ENCODE measurements around the gene PHLPP1. TPM values are rescaled to one million over a fixed set of nuclear protein-coding genes. Genes with fewer than 3 reads are reported as not detected.

PHLPP1 gene
- total RNA-seq, 6 experiments from 2014 or later: 8.6 to 19.3 (median 17.0) TPM

DNA sequence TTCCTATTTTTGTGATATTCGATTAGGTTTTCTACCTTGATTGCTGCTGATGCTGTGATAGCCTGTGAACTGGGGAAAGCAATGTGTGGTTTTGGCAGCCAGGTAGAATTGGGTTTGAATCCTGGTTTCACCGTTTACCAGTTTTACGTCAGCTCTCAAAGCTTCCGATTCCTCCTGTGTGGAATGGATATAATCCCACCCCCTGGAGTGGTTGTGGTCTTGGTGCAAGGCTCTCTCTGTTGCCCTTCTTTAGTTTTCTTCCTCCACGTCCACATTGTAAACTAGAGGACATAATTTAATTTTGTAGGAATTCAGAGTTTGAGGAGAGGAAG lies 45.0 kb downstream of the PHLPP1 start:
- Histone ChIP-seq H3K36me3 (no peaks in the 10 kb centered on the region), H3K9me3 (no peaks in the 10 kb centered on the region), H3K27ac (no peak overlapping the region), H3K27me3 (no peaks in the 10 kb centered on the region), H3K4me1 (peaks cover 0 to 10% (median 2%) of the 10 kb centered on the region in 4 donors), H3K4me3 (no peak overlapping the region)
- 79% methylated on average over 4 of the region's 5 CpGs for WGBS (ENCODE audit: insufficient coverage, low coverage, low lambda C conversion rate, missing lambda C conversion rate)
- TF ChIP-seq POLR2A (IDR thresholded peaks at IDR 0.05): no peak
- TF ChIP-seq, protein P1, sequence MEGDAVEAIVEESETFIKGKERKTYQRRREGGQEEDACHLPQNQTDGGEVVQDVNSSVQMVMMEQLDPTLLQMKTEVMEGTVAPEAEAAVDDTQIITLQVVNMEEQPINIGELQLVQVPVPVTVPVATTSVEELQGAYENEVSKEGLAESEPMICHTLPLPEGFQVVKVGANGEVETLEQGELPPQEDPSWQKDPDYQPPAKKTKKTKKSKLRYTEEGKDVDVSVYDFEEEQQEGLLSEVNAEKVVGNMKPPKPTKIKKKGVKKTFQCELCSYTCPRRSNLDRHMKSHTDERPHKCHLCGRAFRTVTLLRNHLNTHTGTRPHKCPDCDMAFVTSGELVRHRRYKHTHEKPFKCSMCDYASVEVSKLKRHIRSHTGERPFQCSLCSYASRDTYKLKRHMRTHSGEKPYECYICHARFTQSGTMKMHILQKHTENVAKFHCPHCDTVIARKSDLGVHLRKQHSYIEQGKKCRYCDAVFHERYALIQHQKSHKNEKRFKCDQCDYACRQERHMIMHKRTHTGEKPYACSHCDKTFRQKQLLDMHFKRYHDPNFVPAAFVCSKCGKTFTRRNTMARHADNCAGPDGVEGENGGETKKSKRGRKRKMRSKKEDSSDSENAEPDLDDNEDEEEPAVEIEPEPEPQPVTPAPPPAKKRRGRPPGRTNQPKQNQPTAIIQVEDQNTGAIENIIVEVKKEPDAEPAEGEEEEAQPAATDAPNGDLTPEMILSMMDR (IDR thresholded peaks at IDR 0.05): no peak
- no peak for DNase-seq
- intact Hi-C loops (cut with DNase I): no loop called here
- ATAC-seq: no peak

DNA sequence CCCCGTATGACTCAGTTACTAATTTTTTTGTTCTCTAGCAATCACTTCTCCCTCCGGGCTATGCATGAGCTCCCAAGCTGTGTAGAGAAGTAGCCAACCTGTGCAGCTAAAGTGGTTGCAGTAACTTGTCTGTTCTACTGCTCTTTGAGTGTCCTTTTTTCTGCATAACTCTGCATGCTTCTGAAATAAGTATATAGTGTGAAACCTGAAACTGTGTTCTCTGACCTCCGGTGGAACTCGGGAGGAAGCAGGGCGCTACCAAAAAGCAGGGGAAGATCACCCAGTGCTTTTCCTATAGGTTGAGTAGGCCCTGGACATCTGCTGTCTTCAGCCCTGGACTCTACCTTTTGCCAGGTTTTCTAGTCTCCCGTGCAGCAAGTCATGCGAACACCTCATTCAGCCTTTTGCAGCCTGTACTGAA lies 47.8 kb downstream of the PHLPP1 start:
- no peak overlapping the region for H3K4me3 ChIP-seq
- WGBS (ENCODE audit: insufficient coverage, low coverage, low lambda C conversion rate, missing lambda C conversion rate): 85% methylated on average over 5 of the region's 7 CpGs
- peaks cover 0 to 13% (median 5%) of the 10 kb centered on the region in 4 donors for H3K4me1 ChIP-seq
- no peak for ATAC-seq
- no peaks in the 10 kb centered on the region for H3K36me3 ChIP-seq
- intact Hi-C loops (cut with DNase I): no loop called here
- no peak for TF ChIP-seq POLR2A (IDR thresholded peaks at IDR 0.05)
- TF ChIP-seq, protein P1 (IDR thresholded peaks at IDR 0.05): no peak
- no peaks in the 10 kb centered on the region for H3K9me3 ChIP-seq
- no peak for DNase-seq
- no peak overlapping the region for H3K27ac ChIP-seq
- no peaks in the 10 kb centered on the region for H3K27me3 ChIP-seq

DNA sequence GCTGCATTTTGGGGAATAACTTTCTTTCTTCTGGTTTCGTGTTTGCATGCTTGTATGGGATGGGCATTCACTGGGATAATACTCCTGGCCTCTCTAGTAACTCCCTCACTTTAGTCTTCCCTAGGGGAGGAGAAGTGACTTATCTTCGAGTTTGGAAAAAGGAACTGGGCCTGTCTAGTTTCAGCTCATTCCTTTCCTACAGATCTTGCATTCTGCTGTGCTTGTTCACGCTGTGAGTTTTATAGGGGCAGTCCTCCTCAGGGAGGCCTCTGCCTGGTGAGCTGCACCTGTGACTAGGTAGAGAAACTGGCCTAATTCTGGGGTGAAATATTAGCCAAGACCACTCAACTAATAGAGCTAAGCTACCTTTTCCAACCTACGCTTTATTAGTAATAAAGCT lies 50.9 kb downstream of the PHLPP1 start:
- TF ChIP-seq POLR2A (IDR thresholded peaks at IDR 0.05): no peak
- intact Hi-C loops (cut with DNase I): no loop called here
- no peaks in the 10 kb centered on the region for H3K27me3 ChIP-seq
- H3K27ac ChIP-seq: no peak overlapping the region
- peaks cover 0 to 28% (median 7%) of the 10 kb centered on the region in 4 donors for H3K4me1 ChIP-seq
- DNase-seq (no peak), ATAC-seq (no peak)
- no peaks in the 10 kb centered on the region for H3K36me3 ChIP-seq
- H3K9me3 ChIP-seq: no peaks in the 10 kb centered on the region
- no peak overlapping the region for H3K4me3 ChIP-seq
- WGBS (ENCODE audit: insufficient coverage, low coverage, low lambda C conversion rate, missing lambda C conversion rate): 70% methylated on average over 2 of the region's 4 CpGs

DNA sequence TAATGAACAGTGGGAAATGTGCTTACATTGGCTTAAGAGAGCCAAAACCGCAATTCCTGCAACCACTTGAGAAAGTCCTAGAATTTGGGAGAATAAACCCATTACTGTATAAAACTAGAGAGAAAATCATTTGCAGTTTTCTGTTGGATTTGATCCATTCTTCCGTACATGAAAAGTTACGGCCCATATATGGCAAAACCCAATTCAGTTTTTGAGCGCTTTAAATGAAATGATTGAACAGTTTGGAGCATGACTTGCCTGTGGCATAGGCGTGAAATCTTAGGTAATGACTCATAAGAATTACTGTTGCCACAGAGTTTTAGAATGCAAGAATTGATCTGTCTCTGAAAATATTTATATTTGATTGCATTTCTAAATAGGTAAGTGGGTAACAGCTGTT lies 52.0 kb downstream of the PHLPP1 start:
- WGBS (ENCODE audit: insufficient coverage, low coverage, low lambda C conversion rate, missing lambda C conversion rate): 71% methylated on average over 5 of the region's 5 CpGs
- Histone ChIP-seq H3K27ac (peak overlapping the region in 2 of 3 donors; percentile 27 to 47), H3K9me3 (no peaks in the 10 kb centered on the region), H3K4me1 (peaks cover 0 to 28% (median 7%) of the 10 kb centered on the region in 4 donors), H3K27me3 (no peaks in the 10 kb centered on the region), H3K36me3 (no peaks in the 10 kb centered on the region), H3K4me3 (no peak overlapping the region)
- TF ChIP-seq POLR2A (IDR thresholded peaks at IDR 0.05): no peak
- TF ChIP-seq, protein P1 (IDR thresholded peaks at IDR 0.05): no peak
- DNase-seq: no peak
- intact Hi-C loops (cut with DNase I): no loop called here
- ATAC-seq: peak in 2 of 4 donors; percentile 10 to 62

DNA sequence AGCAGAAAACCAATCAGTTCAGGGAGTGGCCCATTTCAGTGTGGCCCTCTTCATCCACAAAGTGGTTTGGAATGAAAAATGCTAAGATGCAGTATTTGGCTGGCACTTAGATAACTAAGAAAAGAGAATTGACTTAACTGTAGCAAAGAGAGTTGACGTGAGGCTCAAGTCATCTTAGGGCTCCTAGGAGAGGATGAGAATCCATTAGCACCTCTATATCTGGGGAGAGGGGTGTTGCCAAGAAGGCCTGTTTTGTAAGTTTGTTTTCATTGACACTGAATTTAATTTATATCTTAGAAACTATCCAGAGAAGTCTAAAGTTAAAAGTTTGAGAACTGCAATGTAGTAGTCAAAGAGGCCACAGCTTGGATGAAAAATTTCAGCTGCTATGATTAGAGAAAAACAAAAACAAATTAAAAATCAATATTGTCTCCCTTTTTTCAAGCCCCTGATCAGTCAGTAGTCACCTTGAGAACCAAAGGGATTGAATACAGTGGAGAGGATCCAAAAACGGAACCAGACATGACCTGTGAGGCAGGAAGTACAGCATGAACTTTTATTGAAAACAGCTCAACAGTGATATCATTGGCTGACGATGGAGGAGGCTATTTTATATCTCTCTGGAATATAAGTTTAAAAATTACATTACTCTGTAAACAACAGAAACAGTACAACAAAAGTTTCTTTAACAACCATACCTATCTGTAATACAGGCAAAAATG lies 52.7 kb downstream of the PHLPP1 start:
- WGBS (ENCODE audit: insufficient coverage, low coverage, low lambda C conversion rate, missing lambda C conversion rate): 39% methylated on average over 3 of the region's 3 CpGs
- Histone ChIP-seq H3K27ac (peak overlapping the region in 2 of 3 donors; percentile 27 to 47), H3K4me3 (no peak overlapping the region), H3K9me3 (no peaks in the 10 kb centered on the region), H3K27me3 (no peaks in the 10 kb centered on the region), H3K36me3 (no peaks in the 10 kb centered on the region), H3K4me1 (peaks cover 0 to 35% (median 7%) of the 10 kb centered on the region in 4 donors)
- TF ChIP-seq, protein P1 (IDR thresholded peaks at IDR 0.05): no peak
- no peak for TF ChIP-seq POLR2A (IDR thresholded peaks at IDR 0.05)
- DNase-seq (no peak), ATAC-seq (peak; percentile 57 to 75 (median 70))
- intact Hi-C loops (cut with DNase I): no loop called here
